Measurements from ENCODE around the gene HADH. TPM values are rescaled to one million over a fixed set of nuclear protein-coding genes. Genes with fewer than 3 reads are reported as not detected.
"Not testable (repeated sequence)": the region's sequence is repeated elsewhere in the genome, so short reads cannot be mapped to it uniquely, and the experiment has no call there.

The HADH gene
- total RNA-seq, 1 donor from 2014 or later = 37.9 TPM

DNA sequence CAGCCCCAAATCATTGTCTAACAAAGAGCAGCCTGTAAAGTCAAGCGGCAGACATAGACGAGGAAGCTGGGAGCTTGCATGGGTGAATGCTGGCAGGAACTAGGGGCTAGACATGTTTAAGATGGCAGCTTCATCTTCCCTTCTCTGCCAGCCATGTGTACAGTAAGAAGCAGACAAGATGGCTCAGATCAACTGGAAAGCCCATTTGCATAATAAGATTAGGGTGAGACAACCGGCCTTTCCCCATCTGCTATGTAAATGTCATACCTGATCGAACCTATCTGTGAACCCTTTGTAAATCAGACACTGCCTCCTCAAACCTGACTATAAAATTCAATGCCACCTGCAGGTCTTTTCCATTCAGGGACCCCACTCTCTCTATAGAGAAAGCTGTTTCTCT lies 22.8 kb upstream of the HADH start:
- TF ChIP-seq CTCF (IDR thresholded peaks at IDR 0.05) = no peak
- no peaks in the 10 kb centered on the region for H3K4me1 ChIP-seq
- DNase-seq (no peak), ATAC-seq (no peak)
- no peaks in the 10 kb centered on the region for H3K27me3 ChIP-seq
- no peak overlapping the region for H3K4me3 ChIP-seq
- intact Hi-C loops (cut with DNase I) = no loop called here
- no peaks in the 10 kb centered on the region for H3K9me3 ChIP-seq
- H3K36me3 ChIP-seq = no peaks in the 10 kb centered on the region
- H3K27ac ChIP-seq = no peak overlapping the region

DNA sequence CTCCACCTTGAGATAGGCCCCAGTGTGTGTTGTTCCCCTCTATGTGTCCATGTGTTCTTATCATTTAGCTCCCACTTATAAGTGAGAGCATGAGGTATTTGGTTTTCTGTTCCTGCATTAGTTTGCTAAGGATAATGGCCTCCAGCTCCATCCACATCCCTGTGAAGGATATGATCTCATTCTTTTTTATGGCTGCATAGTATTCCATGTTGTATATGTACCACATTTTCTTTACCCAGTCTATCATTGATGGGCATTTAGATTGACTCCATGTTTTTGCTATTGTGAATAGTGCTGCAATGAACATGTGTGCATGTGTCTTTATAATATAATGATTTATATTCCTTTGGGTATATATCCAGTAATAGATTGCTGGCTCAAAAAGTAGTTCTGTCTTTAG lies 22.2 kb upstream of the HADH start:
- H3K36me3 ChIP-seq; H3K27me3 ChIP-seq; H3K4me3 ChIP-seq; intact Hi-C loops (cut with DNase I); DNase-seq; H3K27ac ChIP-seq; H3K9me3 ChIP-seq; H3K4me1 ChIP-seq; ATAC-seq: not testable (repeated sequence)

DNA sequence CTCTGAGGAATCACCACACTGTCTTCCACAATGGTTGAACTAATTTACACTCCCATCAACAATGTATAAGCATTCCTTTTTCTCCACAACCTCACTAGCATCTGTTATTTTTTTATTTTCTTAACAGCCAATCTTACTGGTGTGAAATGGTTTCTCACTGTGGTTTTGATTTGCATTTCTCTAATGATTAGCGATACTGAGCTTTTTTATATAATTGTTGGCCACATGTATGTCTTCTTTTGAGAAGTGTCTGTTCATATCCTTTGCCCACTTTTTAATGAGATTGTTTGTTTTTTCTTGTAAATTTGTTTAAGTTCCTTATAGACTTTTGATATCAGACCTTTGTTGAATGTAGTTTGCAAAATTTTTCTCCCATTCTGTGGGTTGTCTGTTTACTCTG lies 21.8 kb upstream of the HADH start:
- H3K9me3 ChIP-seq; H3K27me3 ChIP-seq; H3K4me3 ChIP-seq; DNase-seq; H3K4me1 ChIP-seq; H3K27ac ChIP-seq; ATAC-seq; H3K36me3 ChIP-seq; intact Hi-C loops (cut with DNase I): not testable (repeated sequence)

DNA sequence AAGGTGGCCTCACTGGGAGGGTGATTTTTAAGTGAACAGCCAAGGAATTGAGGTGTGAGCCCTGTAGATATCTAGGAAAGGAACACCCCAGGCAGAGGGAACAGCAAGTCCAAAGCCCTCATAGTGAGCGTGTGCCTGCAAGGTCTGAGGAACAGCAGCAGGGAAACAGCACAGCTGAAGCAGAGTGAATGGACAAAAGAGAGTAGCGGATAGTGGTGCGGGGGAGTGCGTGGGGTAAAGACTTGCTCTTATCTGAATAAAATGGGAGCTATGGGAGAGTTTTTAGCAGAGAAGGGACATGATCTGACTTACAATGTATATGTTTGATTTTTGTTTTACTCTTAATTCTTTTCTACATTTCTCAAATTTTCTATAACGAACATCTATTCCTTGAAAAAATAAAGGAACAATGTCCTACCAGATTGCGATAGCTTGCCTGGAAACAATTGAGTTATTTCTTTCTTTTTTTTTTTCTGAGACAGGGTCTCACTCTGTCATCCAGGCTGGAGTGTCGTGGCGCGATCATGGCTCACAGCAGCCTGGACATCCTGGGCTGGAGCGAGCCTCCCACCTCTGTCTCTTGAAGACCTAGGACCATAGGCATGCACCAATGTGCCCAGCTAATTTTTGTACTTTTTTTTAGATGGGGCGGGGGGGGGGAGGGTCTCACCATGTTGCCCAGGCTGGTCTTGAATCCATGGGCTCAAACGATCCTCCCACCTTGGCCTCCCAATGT lies 19.5 kb upstream of the HADH start:
- H3K27me3 ChIP-seq = no peaks in the 10 kb centered on the region
- no peak overlapping the region for H3K4me3 ChIP-seq
- ATAC-seq (no peak), DNase-seq (no peak)
- no peaks in the 10 kb centered on the region for H3K9me3 ChIP-seq
- intact Hi-C loops (cut with DNase I) = no loop called here
- H3K27ac ChIP-seq = no peak overlapping the region
- TF ChIP-seq CTCF (IDR thresholded peaks at IDR 0.05) = no peak
- no peaks in the 10 kb centered on the region for H3K4me1 ChIP-seq
- H3K36me3 ChIP-seq = no peaks in the 10 kb centered on the region

- no peak for ATAC-seq
- Histone ChIP-seq H3K4me1 (no peaks in the 10 kb centered on the region), H3K27me3 (no peaks in the 10 kb centered on the region), H3K27ac (no peak overlapping the region), H3K4me3 (no peak overlapping the region), H3K36me3 (no peaks in the 10 kb centered on the region), H3K9me3 (no peaks in the 10 kb centered on the region)
- intact Hi-C loops (cut with DNase I) = no loop called here
- no peak for DNase-seq
- no peak for TF ChIP-seq CTCF (IDR thresholded peaks at IDR 0.05)
Measured at GRCh38 chr4:107972605-107973004, 17.1 kb upstream of the HADH start.

DNA sequence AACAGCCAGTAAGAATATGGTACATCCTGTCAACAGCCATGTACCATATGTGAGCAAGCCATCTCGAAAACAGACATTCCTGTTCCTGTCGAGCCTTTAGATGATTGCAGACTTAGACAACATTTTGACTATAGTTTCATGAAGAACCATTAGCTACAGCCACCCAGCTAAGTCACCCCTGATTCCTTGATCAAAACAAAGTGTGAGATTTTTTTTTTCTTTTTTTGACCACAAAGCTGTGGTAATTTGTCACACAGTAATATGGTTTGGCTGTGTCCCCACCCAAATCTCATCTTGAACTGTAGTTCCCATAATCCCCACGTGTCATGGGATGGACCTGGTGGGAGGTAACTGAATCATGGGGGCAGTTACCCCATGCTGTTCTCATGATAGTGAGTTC lies 15.2 kb upstream of the HADH start:
- Histone ChIP-seq H3K27ac (no peak overlapping the region), H3K36me3 (no peaks in the 10 kb centered on the region), H3K4me1 (no peaks in the 10 kb centered on the region), H3K4me3 (no peak overlapping the region), H3K27me3 (no peaks in the 10 kb centered on the region), H3K9me3 (no peaks in the 10 kb centered on the region)
- TF ChIP-seq CTCF (IDR thresholded peaks at IDR 0.05) = no peak
- no peak for ATAC-seq
- DNase-seq = no peak
- intact Hi-C loops (cut with DNase I) = no loop called here

GRCh38 chr4:107977482-107977881 lies 12.2 kb upstream of the HADH start:
- no peak for DNase-seq
- no peak for TF ChIP-seq CTCF (IDR thresholded peaks at IDR 0.05)
- ATAC-seq = no peak
- intact Hi-C loops (cut with DNase I) = no loop called here
- H3K9me3 ChIP-seq = no peaks in the 10 kb centered on the region
- no peaks in the 10 kb centered on the region for H3K27me3 ChIP-seq
- no peak overlapping the region for H3K4me3 ChIP-seq
- no peaks in the 10 kb centered on the region for H3K4me1 ChIP-seq
- H3K36me3 ChIP-seq = no peaks in the 10 kb centered on the region
- no peak overlapping the region for H3K27ac ChIP-seq

Measured in upper lobe of right lung (tissue), 1 donor.